ENCODE results near the gene WWOX.

Gene WWOX

DNA sequence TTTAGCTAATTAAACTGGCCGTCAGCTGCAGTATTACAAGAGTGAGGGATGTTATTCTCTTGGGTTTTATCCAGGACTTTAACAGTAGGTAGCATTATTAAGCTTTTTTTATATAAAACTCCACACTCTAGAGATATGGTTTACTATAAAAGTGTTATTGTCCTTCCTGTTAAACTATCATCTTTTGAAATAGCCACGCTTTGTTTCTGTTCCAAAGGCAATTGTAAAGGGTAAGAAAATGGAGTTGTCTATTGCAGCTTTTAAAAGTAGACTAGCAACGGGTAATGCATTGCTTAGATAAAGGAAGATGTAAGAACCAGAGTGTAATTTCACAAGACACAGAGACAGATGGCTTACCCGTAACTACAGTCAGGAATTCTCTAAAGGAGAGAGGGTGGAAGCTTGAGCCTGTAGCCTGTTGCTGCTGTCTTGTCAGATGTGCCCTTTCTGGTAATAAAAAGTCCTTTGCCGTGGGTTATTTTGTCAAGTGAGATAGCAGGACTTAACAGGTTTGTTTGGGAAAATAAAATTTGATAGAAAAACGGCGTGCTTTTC lies 56.4 kb downstream of the WWOX start:
- no peak overlapping the region for H3K4me3 ChIP-seq (ENCODE audit: low read length)
- H3K27me3 ChIP-seq (ENCODE audit: control insufficient read depth, insufficient read depth, low read length): no peaks in the 10 kb centered on the region
- no peak overlapping the region for H3K9ac ChIP-seq (ENCODE audit: low read length)
- no peaks in the 10 kb centered on the region for H3K9me3 ChIP-seq (ENCODE audit: control insufficient read depth, low read length)
- H3K36me3 ChIP-seq (ENCODE audit: control insufficient read depth, insufficient read depth, low read length): no peaks in the 10 kb centered on the region
- H3K4me1 ChIP-seq (ENCODE audit: control insufficient read depth, insufficient read depth, low read length): no peaks in the 10 kb centered on the region

DNA sequence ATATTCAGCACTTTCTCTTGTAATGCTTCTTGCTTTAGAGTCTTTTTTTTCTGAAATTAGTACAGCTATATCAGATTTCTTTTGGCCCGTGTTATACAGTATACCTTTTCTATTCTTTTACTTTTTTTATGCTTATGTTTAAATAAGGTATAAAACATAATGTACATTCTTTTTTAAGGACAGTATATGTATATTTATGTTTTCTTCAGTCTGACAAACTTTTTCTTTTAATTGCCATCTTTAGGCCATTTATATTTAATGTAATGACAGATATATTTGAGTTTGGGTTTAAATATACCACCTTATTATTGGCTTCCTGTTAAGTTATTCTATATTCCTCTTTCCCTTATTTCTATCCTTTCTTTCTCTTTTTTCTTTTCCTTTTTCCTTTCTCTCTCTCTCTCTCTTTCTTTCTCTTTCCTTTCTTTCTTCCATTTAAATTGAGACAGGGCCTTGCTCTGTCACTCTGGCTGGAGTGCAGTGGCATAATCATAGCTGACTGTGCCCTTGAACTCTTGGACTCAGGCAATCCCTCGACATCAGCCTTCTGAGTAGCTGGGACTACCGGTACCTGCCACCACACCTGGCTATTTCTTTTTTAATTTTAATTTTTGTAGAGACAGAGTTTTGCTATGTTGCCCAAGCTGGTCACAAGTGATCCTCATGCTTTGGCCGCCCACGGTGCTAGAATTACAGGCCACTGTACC lies 61.7 kb downstream of the WWOX start:
- H3K9ac ChIP-seq (ENCODE audit: low read length): no peak overlapping the region
- no peaks in the 10 kb centered on the region for H3K9me3 ChIP-seq (ENCODE audit: control insufficient read depth, low read length)
- no peak overlapping the region for H3K4me3 ChIP-seq (ENCODE audit: low read length)
- H3K27me3 ChIP-seq (ENCODE audit: control insufficient read depth, insufficient read depth, low read length): no peaks in the 10 kb centered on the region
- H3K36me3 ChIP-seq (ENCODE audit: control insufficient read depth, insufficient read depth, low read length): no peaks in the 10 kb centered on the region
- no peaks in the 10 kb centered on the region for H3K4me1 ChIP-seq (ENCODE audit: control insufficient read depth, insufficient read depth, low read length)

DNA sequence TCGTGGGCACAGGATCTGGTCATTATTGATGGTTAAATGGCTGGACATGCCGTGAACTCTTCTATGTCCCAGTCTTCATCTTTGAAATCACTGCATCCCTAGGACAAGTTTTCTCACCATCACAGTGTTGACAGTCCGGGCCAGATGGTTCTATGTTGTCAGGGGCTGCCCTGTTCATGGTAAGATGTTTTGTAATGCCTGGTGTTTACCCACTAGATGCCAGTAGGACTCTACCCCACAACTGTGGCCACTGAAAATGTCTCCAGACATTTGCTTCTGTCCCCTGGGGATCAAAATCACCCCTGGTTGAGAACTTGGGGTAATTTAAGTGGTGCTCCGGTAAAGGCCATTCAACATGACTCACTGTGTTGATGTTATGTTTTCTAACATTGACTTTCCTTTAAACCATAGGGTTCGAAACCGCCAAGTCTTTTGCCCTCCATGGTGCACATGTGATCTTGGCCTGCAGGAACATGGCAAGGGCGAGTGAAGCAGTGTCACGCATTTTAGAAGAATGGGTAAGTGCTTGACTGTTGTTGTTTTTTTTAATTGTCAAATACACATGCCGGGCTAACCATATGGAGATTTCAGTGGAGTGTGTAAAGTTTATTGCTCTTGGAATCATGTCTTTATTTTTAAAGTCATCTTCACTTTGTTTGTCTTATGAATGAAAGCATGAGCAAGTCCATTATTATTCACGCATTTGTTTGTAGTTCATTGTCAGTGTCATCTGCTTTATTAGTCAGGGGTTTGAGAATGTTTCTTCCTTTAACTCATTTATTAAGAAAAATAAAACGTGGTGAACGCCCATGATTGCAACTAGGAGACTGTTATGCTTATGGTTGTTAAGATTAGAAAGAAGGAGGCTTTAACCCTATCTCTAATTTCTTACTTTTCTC lies 64.6 kb downstream of the WWOX start:
- Histone ChIP-seq H3K36me3 (ENCODE audit: control insufficient read depth, insufficient read depth, low read length) (no peaks in the 10 kb centered on the region), H3K9ac (ENCODE audit: low read length) (no peak overlapping the region), H3K27me3 (ENCODE audit: control insufficient read depth, insufficient read depth, low read length) (no peaks in the 10 kb centered on the region), H3K9me3 (ENCODE audit: control insufficient read depth, low read length) (no peaks in the 10 kb centered on the region), H3K4me1 (ENCODE audit: control insufficient read depth, insufficient read depth, low read length) (no peaks in the 10 kb centered on the region), H3K4me3 (ENCODE audit: low read length) (no peak overlapping the region)

DNA sequence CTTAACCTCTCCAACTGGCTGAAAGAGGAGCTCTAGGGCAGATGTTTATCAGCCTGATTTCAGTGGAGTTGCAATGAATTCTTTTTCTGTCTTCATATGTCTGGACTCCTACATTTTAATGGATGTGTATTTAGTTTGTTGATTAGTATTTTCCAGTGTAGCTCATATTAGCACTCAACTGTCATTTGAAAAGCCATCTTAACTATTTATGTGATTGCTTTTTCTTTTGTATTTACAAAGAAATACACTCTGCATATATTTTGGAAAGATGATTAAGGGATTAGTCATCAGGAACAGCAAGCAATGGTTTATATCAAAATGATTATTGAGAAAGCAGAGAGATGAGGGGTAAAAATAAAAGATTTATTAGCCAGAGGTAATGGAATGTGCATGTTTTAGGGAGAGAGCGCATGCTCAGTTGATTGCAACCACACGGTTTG lies 71.1 kb downstream of the WWOX start:
- Histone ChIP-seq H3K9me3 (ENCODE audit: control insufficient read depth, low read length) (no peaks in the 10 kb centered on the region), H3K9ac (ENCODE audit: low read length) (no peak overlapping the region), H3K4me3 (ENCODE audit: low read length) (no peak overlapping the region), H3K4me1 (ENCODE audit: control insufficient read depth, insufficient read depth, low read length) (no peaks in the 10 kb centered on the region), H3K27me3 (ENCODE audit: control insufficient read depth, insufficient read depth, low read length) (no peaks in the 10 kb centered on the region), H3K36me3 (ENCODE audit: control insufficient read depth, insufficient read depth, low read length) (no peaks in the 10 kb centered on the region)

DNA sequence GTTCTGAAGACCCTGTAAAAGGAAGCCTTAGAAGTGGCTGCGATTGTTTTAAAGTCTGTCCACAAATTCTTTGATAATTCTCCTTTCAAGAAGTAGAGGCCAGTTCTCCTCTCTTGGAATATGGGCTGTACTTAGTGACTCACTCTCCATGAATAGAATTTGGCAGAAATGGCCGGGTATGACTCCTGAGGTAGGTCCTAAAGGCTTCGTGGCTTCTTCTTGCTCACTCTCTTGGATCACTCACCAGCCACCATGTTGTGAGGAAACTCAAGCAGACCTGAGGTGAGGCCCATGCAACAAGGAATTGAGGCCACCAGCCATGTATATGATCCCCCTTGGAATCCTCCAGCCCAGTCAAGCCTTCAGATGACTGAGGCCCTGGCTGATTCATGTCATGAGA lies 75.8 kb downstream of the WWOX start:
- H3K4me1 ChIP-seq (ENCODE audit: control insufficient read depth, insufficient read depth, low read length): no peaks in the 10 kb centered on the region
- H3K36me3 ChIP-seq (ENCODE audit: control insufficient read depth, insufficient read depth, low read length): no peaks in the 10 kb centered on the region
- H3K9ac ChIP-seq (ENCODE audit: low read length): no peak overlapping the region
- no peak overlapping the region for H3K4me3 ChIP-seq (ENCODE audit: low read length)
- H3K9me3 ChIP-seq (ENCODE audit: control insufficient read depth, low read length): no peaks in the 10 kb centered on the region
- no peaks in the 10 kb centered on the region for H3K27me3 ChIP-seq (ENCODE audit: control insufficient read depth, insufficient read depth, low read length)

DNA sequence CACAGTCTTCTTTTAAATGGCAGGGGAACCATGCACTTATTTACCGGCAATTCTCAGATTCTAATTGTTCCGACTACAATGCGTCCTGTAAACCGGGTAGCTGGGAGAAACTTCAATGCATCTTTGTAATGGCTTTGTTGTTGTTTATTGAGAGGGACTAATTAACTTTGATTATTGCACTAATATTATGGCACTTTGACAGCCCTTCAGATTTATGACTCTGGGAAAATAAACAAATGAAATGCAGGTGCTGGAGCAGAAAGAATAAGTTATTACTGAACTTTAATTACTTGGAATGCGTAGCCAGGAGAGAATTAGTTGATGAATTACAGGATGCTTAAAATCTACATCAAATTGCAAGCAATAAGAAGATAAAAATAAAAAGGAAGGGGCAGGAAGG lies 77.0 kb downstream of the WWOX start:
- no peaks in the 10 kb centered on the region for H3K4me1 ChIP-seq (ENCODE audit: control insufficient read depth, insufficient read depth, low read length)
- no peak overlapping the region for H3K9ac ChIP-seq (ENCODE audit: low read length)
- no peaks in the 10 kb centered on the region for H3K36me3 ChIP-seq (ENCODE audit: control insufficient read depth, insufficient read depth, low read length)
- no peaks in the 10 kb centered on the region for H3K27me3 ChIP-seq (ENCODE audit: control insufficient read depth, insufficient read depth, low read length)
- no peaks in the 10 kb centered on the region for H3K9me3 ChIP-seq (ENCODE audit: control insufficient read depth, low read length)
- no peak overlapping the region for H3K4me3 ChIP-seq (ENCODE audit: low read length)

DNA sequence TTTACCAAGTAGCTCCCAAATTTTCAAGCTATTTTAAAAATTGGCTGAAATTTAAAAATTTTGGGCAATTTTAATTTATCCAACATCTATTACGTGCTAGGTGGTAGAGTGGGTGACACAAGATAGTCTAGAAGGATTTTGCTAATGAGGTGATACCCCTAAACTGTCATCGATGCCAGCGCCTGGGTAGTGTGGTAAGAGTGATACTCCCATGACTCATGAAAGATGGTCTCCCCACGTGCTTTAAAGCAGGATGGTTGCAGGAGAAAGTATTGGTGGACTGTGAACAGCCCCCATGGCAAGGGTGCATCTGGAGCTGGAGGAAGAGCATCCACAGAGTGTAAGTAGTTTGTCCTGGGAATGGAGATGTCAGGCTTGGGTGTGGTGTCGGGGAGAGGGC lies 77.8 kb downstream of the WWOX start:
- Histone ChIP-seq H3K9me3 (ENCODE audit: control insufficient read depth, low read length) (no peaks in the 10 kb centered on the region), H3K9ac (ENCODE audit: low read length) (no peak overlapping the region), H3K4me1 (ENCODE audit: control insufficient read depth, insufficient read depth, low read length) (no peaks in the 10 kb centered on the region), H3K4me3 (ENCODE audit: low read length) (no peak overlapping the region), H3K27me3 (ENCODE audit: control insufficient read depth, insufficient read depth, low read length) (no peaks in the 10 kb centered on the region), H3K36me3 (ENCODE audit: control insufficient read depth, insufficient read depth, low read length) (no peaks in the 10 kb centered on the region)

DNA sequence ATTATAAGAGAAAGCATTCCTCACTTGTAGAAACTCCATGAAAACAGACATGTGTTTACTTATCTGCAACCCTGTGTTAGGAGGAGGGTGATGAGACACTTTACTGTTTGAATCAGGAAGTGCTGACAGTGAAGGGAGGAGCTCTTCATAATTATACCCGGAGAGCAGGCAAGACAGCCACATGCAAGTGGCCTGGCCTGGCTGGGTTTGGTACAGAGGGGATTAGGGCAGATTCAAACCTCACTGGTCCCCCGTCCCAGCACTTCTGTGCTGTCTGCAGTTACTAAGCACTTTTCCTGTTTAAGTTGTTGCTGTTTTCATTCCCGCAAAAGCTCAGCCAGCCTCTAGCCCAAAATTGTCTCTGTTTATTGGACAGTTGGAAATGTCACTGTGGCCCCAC lies 78.5 kb downstream of the WWOX start:
- H3K27me3 ChIP-seq (ENCODE audit: control insufficient read depth, insufficient read depth, low read length): no peaks in the 10 kb centered on the region
- no peaks in the 10 kb centered on the region for H3K36me3 ChIP-seq (ENCODE audit: control insufficient read depth, insufficient read depth, low read length)
- no peak overlapping the region for H3K9ac ChIP-seq (ENCODE audit: low read length)
- H3K4me3 ChIP-seq (ENCODE audit: low read length): no peak overlapping the region
- H3K9me3 ChIP-seq (ENCODE audit: control insufficient read depth, low read length): no peaks in the 10 kb centered on the region
- no peaks in the 10 kb centered on the region for H3K4me1 ChIP-seq (ENCODE audit: control insufficient read depth, insufficient read depth, low read length)

DNA sequence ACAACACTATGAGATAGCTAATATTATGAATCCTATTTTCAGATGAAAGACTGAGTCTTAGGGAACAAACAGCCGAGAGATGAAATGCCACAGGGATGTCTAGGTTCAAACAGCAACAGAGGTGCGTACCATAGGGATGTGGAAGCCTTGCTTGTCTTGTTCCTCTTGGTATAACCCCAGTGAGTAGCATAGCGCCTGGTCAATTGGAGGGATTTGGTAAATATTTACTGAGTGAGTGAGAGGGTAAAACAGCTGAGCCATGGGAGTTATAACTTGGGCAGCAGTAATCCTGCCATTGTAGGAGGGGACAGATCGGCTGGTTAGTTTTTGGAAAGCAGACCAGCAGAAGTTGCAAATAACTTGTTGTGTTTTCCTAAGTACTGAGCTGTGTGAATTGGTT lies 80.2 kb downstream of the WWOX start:
- Histone ChIP-seq H3K4me1 (ENCODE audit: control insufficient read depth, insufficient read depth, low read length) (no peaks in the 10 kb centered on the region), H3K9me3 (ENCODE audit: control insufficient read depth, low read length) (no peaks in the 10 kb centered on the region), H3K27me3 (ENCODE audit: control insufficient read depth, insufficient read depth, low read length) (no peaks in the 10 kb centered on the region), H3K9ac (ENCODE audit: low read length) (no peak overlapping the region), H3K36me3 (ENCODE audit: control insufficient read depth, insufficient read depth, low read length) (no peaks in the 10 kb centered on the region), H3K4me3 (ENCODE audit: low read length) (no peak overlapping the region)

DNA sequence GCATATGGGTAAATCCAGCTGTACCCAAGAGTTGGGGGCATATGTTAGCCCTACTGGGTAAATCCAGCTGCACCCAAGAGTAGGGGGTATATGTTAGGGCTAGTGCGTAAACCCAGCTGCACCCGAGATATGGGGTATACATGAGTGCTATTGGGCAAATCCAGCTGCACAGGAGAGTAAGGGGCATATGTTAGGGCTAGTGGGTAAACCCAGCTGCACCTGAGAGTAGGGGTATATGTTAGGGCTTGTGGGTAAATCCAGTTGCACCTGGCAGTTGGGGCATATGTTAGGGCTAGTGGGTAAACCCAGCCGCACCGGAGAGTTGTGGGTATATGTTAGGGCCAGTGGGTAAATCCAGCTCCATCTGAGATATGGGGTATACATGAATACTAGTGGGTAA lies 80.9 kb downstream of the WWOX start:
- Histone ChIP-seq H3K4me1 (ENCODE audit: control insufficient read depth, insufficient read depth, low read length) (no peaks in the 10 kb centered on the region), H3K9ac (ENCODE audit: low read length) (no peak overlapping the region), H3K27me3 (ENCODE audit: control insufficient read depth, insufficient read depth, low read length) (no peaks in the 10 kb centered on the region), H3K36me3 (ENCODE audit: control insufficient read depth, insufficient read depth, low read length) (no peaks in the 10 kb centered on the region), H3K4me3 (ENCODE audit: low read length) (no peak overlapping the region), H3K9me3 (ENCODE audit: control insufficient read depth, low read length) (no peaks in the 10 kb centered on the region)

DNA sequence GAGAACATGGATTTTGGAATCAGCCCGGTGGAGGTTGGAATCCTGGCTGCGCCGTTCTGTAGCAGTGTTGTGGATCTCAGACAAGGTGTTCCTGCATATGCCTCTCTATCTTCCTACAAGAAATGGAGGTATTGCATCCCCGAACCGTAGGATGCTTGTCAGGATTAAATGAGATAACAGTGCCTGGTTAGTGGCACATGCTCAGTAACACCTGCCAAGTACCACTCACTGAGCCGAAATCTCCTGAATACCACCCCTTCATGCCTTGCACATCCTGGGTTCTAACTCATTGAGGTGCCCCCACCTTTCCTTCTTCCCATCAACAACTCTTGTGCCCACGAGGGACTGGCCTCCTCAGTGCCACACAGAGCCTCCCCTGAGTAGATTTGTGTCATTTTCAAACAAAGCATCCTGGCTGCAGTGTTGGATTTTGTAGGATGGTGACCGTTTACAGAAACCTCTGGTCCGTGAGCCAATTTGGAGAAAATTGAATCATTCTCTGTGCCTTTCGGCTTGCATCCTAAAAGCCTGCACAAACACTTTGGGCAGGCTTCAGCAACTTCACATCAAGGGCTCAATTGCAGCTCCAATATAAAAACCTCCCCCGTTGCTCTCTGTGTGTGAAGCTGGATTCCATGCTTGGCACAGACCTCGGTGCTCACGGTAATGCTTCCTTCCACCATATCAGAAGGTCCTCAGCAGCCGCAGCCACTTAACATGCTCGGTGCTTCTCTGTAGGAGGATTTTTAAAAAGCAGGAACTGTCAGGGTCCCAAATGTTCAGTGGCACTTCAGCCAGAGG lies 84.2 kb downstream of the WWOX start:
- Histone ChIP-seq H3K4me3 (ENCODE audit: low read length) (no peak overlapping the region), H3K4me1 (ENCODE audit: control insufficient read depth, insufficient read depth, low read length) (no peaks in the 10 kb centered on the region), H3K27me3 (ENCODE audit: control insufficient read depth, insufficient read depth, low read length) (no peaks in the 10 kb centered on the region), H3K36me3 (ENCODE audit: control insufficient read depth, insufficient read depth, low read length) (no peaks in the 10 kb centered on the region), H3K9ac (ENCODE audit: low read length) (no peak overlapping the region), H3K9me3 (ENCODE audit: control insufficient read depth, low read length) (no peaks in the 10 kb centered on the region)

Measured in mucosa of stomach (tissue), 1 donor.